Stimulated activated CD4-positive, alpha-beta T cell treated with anti-CD3 and anti-CD28 coated beads, TNF-alpha, amount 100 ng/mL, for 24 hours (primary cell): ENCODE data around the gene KLHL29.

Experiments
- DNase-seq, 3 experiments: peaks; one replicate each; pipeline ENCODE4 v3.0.0-alpha.2; 2020; ENCODE audit warnings: low read depth in 3 of 3

KLHL29 gene

DNA sequence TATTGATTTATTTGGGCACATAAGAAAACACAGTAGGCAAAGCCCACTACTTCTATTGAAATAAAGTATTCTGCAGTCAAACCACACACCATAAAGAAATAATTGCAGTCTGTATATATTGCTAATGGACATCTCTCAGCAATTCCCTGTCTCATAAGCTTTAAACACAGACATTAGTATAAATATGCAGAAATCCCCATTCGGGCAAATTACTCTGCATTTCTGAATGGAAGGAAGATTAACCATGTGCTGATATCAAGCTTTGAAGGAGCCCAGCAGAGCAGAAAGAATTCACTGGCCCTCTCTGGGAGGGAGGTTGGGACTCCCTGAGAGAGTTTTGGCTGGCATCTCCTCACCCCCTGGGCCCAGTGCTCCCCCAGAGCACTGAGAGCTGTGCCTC, 272.4 kb downstream of the KLHL29 start:
- DNase-seq, result no peak

DNA sequence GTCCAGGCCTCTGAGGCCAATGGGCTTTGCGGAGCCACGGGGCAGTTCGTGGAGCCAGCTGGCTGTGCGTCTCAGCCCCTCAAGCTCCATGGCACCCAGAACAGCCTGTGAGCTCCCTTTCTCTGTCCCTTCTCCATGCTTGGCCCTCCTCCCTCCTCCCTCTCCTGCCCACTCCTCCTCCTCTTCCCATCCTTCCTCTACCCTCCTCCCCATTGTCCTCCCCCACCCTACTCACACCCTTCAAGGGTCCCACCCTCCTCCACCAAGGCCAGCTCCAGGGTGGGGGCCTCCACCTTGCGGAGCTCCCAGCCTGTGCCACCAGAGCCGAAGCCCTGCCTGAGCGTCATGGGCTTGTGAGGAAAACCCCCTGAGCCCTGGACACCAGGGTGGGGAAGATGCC, 273.0 kb downstream of the KLHL29 start:
- DNase-seq, result no peak

DNA sequence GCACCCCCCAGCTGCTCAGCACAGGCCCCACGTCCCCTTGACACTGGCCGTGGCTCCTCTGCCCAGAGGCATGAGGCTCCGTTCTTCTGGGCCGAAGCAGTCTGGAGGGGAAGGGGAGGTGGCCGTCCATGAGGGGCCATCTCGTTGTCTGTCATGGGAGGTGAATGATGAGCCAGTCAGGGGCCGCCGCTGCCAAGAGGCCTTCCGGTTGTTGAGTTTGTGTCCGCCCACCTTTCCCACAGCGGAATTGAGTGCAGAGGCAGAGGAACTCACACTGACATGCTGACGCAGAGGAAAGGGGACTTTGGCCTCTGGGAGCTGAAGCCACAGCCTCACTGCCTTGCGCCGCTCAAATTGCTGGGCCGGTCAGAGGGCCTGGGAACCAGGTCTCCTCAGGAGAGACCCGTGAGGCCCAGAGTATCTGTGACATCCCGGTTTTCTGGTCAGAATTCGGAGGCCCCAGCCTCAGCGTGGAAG, 273.5 kb downstream of the KLHL29 start:
- DNase-seq, result peak in 1 of 3 experiments; percentile 44

DNA sequence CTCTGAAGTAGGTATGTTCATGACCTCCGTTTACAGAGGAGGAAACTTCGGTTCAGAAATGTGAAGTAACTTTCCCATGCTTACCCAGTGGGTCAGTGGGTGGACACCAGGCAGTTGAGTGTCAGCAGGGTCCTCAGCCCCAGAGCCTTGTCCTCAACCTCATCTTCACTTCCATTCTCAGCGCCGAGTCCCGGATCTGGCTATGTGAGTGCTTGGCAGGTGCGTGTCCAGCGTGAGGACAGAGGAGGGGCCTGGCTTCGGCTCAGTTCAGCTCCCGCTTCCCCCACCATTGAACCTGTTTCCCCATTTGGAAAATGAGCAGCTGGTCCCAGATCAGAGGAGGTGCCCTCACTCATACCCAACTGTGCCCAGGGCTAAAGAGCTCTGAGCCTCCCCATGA, 274.3 kb downstream of the KLHL29 start:
- no peak for DNase-seq

DNA sequence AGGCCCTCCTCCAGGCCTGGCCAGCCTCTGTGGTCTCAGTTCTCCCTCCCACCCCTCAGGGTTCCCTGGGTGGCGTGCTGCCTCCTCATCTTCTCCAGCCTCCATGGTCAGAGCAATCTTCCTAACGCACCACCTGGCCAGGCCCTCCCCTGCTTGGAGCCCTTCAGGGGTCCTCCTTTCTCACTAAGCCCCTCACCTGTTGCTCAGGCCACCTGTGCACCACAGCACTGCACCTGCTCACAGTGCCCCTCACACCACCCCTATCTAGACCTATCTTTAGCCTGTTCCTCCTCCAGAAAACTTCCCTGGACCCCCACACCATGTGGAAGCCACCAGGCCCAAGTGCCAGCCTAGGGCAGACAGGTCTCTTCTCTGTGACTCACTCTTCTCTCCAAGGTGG, 274.8 kb downstream of the KLHL29 start:
- DNase-seq, result no peak

DNA sequence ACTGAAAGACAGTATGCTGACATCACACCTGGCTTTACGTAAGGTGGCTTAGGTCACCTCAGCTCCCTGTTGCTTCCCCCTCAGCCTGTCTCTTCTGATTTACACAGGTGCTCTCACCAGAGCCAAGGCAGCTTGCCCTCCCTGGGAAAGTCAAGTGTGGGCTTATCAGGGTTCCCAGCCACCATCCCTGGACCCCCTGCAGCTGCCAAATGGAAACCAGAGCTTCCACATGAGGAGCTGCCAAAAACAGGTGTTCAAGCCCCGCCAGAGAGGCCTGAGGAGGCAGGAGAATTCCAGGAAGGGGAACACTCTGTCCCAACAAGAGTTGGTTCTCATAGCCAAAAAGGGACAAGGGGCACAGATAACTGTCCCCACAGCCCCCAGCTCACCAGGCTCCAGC, 275.3 kb downstream of the KLHL29 start:
- DNase-seq, result no peak

DNA sequence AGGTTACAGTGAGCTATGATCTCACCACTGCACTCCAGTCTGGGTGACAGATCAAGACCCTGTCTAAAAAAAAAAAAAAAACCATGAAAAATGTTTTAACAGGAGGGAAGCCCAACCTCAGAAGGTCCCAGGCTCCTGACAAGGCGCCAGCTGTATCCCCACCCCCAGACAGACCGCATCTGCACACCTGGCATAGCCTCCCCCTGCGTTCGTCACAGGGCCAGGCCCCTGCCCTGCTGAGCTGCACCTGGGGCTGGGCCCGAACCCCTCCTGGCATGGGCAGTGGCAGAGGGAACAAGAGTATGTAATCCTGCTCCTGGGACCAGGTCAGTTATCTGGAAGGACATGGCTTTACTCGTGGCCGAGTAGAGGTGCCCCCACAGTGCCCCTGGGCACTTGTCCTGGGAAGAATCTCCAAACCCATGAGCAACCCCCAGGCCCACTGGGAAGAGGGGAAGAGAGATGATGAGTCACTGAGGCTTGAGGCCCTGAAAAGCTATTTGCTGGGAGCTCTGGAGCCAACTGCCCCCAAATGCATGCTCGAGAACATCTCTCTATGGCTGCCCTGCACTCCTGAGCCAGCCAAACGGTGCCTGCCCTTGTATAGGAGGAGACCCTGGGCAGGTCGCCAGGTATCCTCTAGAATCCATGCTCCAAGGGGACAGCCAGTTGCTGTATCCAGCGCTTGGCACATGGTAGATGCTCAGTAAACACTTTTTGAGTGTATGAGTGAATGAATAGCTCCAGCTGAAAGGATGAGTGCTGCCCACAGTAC, 276.5 kb downstream of the KLHL29 start:
- DNase-seq, result no peak

DNA sequence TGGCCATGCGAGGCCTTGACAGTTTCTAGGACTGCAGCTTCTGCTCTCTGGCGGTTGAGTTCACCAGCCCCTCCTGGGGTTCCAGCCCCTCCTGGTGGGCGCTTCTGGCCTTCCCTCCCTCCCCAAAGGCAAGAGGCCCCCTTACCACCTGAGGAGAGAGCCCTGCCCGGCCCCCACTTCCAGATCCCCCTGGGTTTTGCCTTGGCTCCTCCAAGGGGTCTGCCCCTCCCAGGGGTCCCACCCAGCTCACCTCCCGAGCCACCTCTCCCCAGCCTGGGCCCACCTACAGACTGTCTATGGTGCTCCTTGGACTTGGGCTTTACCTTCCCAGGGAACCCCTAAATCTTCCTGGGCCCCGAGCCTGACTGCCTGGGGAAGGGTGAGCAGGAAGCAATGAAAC, 277.5 kb downstream of the KLHL29 start:
- DNase-seq, result no peak

DNA sequence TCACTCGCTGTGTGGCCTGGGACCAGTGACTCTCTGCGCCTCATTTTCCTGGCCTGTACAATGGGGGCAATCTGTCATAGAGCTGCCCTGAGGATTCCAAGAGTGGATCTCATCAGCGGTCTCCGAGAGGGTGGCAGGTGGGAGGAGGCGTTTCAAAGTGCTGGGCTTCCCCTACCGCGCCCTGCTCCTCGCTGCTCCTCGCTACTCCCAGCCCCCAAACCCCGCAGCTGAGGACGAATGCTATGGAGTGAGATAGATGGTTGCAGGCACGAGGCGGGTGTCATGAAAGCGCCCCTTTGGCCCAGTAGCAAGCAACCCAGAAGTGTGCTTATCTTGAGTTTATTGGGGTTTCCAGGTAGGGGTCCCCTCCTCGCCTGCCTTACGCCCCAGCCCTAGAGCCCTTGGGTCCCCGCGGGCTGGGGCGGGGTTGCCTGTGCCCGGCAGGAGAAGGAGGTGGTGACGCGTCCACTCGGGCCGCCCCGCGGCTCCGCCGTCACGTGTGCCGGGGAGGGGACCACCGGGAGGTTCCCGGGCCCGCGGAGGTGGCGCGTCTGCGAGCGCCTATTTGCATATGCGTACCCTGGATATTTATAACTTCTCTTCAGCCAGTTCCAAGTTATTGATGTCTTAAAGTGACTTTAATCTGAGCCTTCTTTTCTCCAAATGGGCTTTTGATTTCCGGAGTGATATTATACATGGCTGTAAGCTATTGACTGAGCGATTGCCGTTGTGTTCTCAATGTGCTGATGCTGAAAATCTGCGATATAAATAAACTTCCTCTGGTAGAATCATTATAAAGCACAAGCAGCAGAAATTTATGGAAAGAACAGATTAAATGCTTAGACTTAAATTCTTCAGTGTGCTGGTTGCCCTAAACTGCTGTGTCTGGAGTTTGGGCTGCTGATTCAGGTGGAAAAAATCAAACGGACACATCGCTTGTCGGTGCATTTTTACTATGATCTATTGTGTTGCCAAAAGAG, 278.3 kb downstream of the KLHL29 start:
- no peak for DNase-seq

DNA sequence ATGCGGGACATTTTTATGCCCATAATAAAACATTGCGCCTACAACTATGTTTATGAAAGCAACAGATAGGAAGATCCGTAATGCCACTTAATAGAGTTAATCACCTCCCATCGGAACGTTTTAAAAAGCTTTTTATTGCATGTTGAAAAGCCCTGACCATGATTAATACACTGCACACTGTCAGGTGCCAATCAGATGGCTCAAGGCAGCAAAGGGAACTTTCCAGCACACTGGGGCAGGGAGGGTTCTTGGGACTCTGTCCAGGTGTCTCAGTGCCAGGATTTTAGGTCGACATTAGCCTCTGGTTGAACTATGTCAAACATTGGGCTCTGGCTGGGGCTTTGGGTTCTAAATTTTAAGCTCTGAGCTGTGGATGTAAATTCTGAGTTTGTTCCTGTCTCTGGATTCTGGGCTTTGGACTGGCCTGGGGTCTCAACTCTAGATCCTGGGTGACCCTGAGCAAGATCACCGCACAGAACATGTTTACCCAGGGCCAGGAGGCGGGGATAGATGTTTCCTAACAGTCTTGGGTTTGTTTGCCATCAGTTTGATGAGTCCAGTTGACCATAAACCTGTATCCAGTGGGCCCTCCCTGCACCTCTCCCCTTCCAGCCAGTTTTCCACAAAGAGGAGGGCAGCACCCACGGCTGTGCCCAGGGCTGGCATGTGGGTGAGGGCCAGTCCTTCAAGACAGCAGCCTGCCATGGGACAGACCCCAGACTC, 279.2 kb downstream of the KLHL29 start:
- DNase-seq, result no peak

DNA sequence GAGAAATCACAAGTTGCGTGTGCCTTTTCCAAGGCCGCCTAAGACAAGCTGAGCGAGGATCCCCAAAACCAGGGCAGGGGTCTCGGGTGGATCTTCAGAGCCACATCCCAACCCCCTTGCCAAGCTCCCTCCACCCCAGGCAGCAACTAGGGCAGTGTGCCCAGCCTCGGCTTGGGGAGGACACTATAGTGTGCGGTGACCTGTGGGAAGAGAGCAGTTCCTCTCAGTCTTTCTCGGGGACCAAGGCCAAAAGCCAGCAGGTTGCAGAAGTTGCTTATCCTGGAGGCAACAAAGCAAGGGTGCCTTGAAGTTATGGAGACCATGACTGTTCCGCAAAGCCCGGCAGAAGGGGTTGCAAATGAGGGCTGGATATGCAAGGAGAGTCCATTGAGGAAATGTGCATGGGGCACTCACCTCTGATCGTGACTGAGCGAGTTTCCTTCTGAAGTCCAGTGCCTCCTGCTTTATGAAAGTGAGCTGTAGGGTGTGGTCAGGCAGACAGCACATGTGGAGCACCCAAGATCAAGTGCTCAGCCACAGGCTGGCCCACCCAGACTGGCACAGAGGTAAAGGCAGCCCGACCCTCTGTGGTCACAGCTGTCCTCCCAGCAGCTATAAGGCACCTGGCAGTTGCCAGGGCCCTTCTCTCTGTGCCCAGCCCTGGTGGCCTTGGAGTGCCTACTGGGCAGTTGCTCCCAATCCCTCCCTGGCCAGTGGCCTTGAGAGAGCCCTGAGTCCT, 281.4 kb downstream of the KLHL29 start:
- no peak for DNase-seq

DNA sequence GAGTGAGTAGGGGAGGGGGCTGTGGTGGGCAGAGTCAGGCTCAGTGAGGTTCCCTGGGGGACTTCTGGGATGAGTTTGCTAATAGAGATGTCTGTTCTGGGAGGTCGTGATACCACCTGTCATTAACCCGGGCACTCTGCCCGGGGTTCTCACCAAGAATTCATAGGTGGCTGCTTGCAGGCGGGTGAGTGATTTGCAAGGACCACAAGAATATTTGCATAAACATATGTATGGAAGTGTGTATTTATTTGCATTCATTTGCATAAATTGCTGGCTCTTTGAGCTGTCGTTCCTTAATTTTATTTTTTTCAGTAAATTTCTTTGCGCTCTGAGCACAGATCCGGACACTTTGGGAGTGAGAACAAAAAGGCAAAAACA, 282.0 kb downstream of the KLHL29 start:
- DNase-seq, result no peak

DNA sequence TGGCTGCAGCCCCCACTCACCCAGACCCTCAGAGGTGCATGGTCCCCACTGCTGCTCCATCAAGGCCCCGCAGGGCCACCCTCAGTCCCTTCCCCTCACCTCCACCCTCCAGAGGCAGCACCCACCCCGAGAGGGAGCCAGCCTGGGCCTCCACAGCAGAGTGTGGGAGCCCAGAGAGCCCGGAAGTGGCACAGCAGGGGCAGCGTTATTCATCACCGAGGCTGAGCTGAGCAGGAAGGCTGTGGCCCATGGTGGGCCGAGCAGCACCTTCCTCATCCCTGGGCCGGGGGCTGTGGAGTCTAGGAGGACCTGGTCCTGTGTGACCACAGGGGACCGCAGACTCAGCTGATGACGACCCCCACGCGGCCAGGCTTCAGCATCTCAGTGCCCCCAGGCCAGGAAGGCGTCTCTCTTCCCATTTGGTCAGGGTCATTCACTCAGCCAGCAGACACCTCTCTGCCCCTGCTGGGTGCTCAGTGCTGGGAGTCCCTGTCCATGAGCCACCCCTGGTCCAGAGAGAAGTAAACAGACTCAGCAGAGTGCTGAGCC, 283.9 kb downstream of the KLHL29 start:
- DNase-seq, result no peak

DNA sequence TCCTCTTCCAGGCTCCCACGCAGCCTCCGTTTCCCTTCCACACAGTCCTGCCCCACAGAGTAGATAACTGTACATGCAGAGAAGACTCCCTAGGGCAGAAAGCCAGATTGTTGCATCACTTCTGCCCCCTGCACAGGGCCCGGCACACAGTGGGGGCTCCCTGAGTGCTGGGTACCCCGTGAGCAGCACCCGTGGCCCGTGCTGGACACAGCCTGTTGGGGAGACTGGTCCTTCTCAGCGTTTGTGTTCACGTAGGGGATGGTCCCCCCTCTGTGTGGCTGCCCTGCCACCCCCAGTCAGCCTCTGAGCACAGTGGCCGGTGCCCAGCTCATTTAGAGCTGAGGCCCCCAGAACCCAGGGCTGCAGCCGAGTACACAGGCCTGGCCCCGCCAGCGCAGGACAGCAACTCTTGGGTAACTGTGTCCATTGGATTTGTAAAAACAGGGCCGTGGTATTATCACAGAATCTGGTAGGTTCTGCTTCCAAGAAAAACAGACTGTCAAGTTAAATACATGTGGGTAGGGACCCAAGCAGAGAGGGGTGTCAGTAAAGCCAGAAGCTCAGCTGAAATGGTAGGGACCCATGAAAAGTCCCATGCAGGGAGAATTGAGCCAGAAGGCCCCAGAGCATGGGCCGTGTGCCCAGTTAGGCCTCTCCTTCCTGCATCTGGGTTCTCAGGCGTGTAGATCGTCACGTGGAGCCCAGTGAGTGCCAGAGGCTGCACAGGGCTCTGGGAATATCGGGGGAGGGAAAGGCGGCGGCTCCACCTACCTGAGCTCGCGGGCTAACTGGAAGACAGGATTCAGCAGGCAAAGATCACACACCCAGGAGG, 284.6 kb downstream of the KLHL29 start:
- DNase-seq, result no peak

DNA sequence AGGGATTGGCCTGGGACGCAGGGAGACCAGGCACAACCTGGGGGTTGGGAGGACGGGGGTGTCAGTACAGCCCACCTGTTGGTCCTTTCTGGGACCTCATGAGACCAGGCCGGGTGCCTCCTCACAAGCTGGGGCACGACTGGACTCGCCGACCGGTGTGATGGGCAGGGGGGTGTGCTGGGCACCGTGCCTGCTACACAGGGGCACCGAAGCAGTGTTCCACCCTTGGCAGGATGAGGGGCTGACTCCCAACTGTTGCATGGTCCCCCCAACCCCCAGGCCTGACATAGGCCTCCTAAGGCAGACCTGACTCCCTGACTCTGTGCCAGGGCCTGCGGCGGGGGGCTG, 285.2 kb downstream of the KLHL29 start:
- DNase-seq, result no peak

DNA sequence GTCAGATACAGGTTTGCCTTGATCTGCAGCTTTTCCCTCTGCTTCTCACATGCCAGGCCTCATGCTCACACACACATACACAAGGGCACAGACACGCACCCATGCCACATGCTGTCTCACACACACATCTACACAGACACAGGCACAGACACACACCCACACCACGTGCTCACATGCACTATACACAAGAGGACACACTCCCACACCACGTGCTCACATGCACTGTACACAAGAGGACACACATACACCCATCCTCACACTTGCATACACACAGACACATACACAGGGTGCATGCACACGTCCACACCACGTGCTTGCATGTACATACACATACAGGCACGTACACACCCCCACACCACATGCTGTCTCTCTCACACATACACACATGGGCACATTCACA, 288.1 kb downstream of the KLHL29 start:
- DNase-seq, result no peak

DNA sequence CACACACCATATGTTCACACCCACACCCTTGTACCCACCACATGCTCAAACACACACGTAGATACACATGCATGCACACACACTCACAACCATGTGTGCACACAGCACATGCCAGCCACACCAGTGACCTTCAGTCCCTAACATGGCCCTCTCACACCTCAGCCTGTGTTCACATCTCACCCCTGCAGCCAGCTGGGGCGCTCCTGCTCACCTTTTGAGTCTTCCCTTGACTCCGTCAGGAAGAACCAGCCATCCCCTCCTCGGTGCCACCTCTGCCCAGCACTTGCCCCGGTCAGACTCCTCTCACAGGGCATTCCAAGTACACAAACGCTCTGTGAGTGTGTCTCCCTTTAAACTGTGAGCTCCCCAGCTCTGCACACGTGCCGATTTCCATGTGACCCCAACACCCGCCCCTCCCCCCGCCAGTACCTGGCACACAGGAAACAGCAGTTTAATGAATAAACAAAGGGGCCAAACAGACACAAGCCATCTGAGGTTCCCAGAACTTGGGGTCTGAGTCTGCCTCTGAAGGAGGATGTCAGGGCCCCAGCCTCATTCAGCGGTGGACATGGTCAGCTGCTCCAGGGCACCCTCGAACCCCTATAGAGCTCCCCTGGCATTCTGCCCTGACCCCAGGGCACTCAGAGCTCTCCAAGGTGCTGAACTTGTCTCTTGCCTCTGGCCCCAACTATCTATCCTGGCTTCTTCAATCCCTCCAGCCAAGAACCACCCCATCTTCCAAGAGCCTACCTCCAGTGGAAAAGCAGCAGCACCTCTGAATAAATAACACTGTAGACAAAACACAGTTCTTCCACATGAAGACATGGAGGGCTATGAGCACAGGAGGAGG, 289.1 kb downstream of the KLHL29 start:
- DNase-seq, result no peak

DNA sequence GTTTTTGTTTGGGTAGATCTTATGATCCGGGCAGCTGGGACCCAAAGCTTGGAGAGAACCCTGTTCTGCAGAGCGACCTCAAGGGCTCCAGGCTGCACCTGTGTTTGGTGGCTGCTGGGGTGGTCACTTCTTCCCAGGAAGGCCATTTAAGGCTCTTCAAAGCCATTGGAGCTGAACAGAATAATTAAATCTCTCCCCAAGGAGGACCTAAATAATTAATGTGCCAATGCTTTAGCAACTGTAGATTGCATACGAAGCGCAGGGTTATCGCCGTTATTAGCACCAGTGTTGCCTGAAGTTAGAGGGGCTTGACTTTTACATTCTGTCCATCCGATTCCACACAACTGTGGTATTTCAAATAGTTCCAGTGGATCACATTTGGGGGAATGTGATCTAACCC, 290.5 kb downstream of the KLHL29 start:
- no peak for DNase-seq

DNA sequence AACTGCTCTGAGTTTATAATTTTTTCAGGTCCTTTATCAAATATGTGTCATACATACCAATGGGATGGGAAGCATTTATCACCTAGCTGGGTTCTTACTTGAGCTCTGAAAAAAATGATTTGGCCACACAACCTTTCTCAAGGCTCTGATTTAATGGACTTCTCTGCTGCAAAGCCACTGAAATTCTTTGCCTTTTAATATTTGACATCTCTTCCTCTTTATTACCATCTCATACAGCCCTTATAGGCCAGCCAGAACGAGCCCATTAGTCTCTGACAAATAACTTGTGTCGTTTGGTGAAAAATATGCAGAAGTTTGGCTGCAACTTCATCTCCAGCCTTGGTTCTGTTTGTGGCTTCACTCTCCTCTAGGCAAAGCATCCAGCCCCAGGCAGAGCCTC, 292.9 kb downstream of the KLHL29 start:
- no peak for DNase-seq
